ENCODE measurements around the gene HAUS7. TPM values are rescaled to one million over a fixed set of nuclear protein-coding genes. Genes with fewer than 3 reads are reported as not detected.

Gene HAUS7
- total and polyA plus RNA-seq, 3 experiments from 2014 or later, result 29.9 to 73.8 (median 70.2) TPM

GRCh38 chrX:153455571-153455970 is 14.8 kb downstream of the HAUS7 start:
- Mint-ChIP-seq H3K27ac (no peak overlapping the region), H3K36me3 (peaks cover 0 to 55% (median 9%) of the 10 kb centered on the region in 3 donors), H3K27me3 (peaks cover 0 to 3% of the 10 kb centered on the region in 2 donors), H3K4me3 (no peak overlapping the region), H3K4me1 (no peaks in the 10 kb centered on the region), H3K9me3 (no peaks in the 10 kb centered on the region)
- Histone ChIP-seq H3K27ac (ENCODE audit: low read depth, low read length) (no peak overlapping the region), H3K27me3 (ENCODE audit: insufficient read depth, low read length, poor library complexity, severe bottlenecking) (no peaks in the 10 kb centered on the region), H3K36me3 (ENCODE audit: insufficient read depth, low read length) (no peaks in the 10 kb centered on the region), H3K4me3 (ENCODE audit: low read length) (no peak overlapping the region), H3K9me3 (ENCODE audit: low read length) (no peaks in the 10 kb centered on the region), H3K4me1 (ENCODE audit: insufficient read depth, low read length) (no peaks in the 10 kb centered on the region)
- POLR2A ChIA-PET, result no interaction called here
- CTCF ChIA-PET, result no interaction called here
- DNase-seq, result no peak

- Histone ChIP-seq H3K4me3 (ENCODE audit: low read length) (no peak overlapping the region), H3K9me3 (ENCODE audit: low read length) (no peaks in the 10 kb centered on the region), H3K27me3 (ENCODE audit: insufficient read depth, low read length, poor library complexity, severe bottlenecking) (no peaks in the 10 kb centered on the region), H3K36me3 (ENCODE audit: insufficient read depth, low read length) (no peaks in the 10 kb centered on the region), H3K4me1 (ENCODE audit: insufficient read depth, low read length) (no peaks in the 10 kb centered on the region), H3K27ac (ENCODE audit: low read depth, low read length) (no peak overlapping the region)
- H3K4me3 Mint-ChIP-seq, result no peak overlapping the region
- no peaks in the 10 kb centered on the region for H3K9me3 Mint-ChIP-seq
- peaks cover 0 to 3% of the 10 kb centered on the region in 2 donors for H3K27me3 Mint-ChIP-seq
- no peak for DNase-seq
- no peaks in the 10 kb centered on the region for H3K4me1 Mint-ChIP-seq
- H3K36me3 Mint-ChIP-seq, result peaks cover 0 to 55% (median 7%) of the 10 kb centered on the region in 3 donors
- CTCF ChIA-PET, result no interaction called here
- POLR2A ChIA-PET, result no interaction called here
- H3K27ac Mint-ChIP-seq, result no peak overlapping the region
Observed at GRCh38 chrX:153454901-153455550, 15.3 kb downstream of the HAUS7 start.

GRCh38 chrX:153450949-153451277 is 19.5 kb downstream of the HAUS7 start:
- Mint-ChIP-seq H3K27ac (no peak overlapping the region), H3K9me3 (no peaks in the 10 kb centered on the region), H3K27me3 (peaks cover 0 to 2% of the 10 kb centered on the region in 2 donors), H3K4me1 (no peaks in the 10 kb centered on the region), H3K36me3 (peaks cover 0 to 41% (median 6%) of the 10 kb centered on the region in 3 donors), H3K4me3 (no peak overlapping the region)
- H3K4me3 ChIP-seq (ENCODE audit: low read length), result no peak overlapping the region
- no peak for DNase-seq
- H3K9me3 ChIP-seq (ENCODE audit: low read length), result no peaks in the 10 kb centered on the region
- H3K36me3 ChIP-seq (ENCODE audit: insufficient read depth, low read length), result no peaks in the 10 kb centered on the region
- H3K27ac ChIP-seq (ENCODE audit: low read depth, low read length), result no peak overlapping the region
- POLR2A ChIA-PET, result no interaction called here
- no peaks in the 10 kb centered on the region for H3K27me3 ChIP-seq (ENCODE audit: insufficient read depth, low read length, poor library complexity, severe bottlenecking)
- CTCF ChIA-PET, result no interaction called here
- no peaks in the 10 kb centered on the region for H3K4me1 ChIP-seq (ENCODE audit: insufficient read depth, low read length)

DNA sequence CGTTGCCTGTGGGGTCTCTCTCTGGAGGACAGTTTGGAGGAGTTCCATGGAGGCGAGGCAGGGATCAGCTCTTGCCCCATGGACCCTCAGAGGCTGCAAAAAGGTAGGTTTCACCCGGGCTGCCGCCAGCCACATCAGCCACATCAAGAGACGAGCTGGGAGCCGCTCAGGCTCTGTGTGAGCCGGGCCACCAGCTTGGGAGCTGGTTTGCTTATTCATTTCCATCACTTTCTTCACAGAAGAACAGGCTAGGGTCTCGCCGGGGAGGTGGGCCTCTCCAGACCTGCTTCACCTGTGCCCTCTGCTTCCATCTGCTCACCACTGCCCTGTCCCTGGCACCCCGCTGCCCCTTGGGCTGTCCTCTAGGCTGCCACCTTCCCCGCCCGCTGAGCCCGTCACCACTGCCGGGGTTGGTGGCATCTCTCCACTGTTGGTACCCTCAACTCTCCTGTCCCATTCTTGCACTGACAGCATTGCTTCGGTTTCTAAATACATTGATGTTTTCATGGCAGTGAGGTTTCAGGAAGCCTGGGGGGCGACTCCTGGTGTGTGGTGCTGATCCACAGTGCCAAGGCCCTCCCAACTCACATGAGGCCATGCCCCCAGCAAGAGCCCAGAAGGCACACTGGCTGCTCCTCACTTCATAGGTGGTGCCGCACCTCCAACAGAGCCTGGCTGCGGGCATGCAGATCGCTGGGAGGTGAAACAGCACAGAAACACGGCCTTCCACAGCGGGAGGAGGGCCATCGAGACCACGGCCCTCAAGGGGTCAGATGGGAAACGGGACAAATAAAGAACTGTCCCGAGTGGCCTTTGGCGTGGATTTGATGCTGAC is 20.0 kb downstream of the HAUS7 start:
- Histone ChIP-seq H3K9me3 (ENCODE audit: low read length) (no peaks in the 10 kb centered on the region), H3K27me3 (ENCODE audit: insufficient read depth, low read length, poor library complexity, severe bottlenecking) (no peaks in the 10 kb centered on the region), H3K36me3 (ENCODE audit: insufficient read depth, low read length) (no peaks in the 10 kb centered on the region), H3K4me1 (ENCODE audit: insufficient read depth, low read length) (no peaks in the 10 kb centered on the region), H3K27ac (ENCODE audit: low read depth, low read length) (no peak overlapping the region), H3K4me3 (ENCODE audit: low read length) (no peak overlapping the region)
- Mint-ChIP-seq H3K27ac (peak overlapping the region in 1 of 8 donors; percentile 54), H3K4me3 (no peak overlapping the region), H3K4me1 (no peaks in the 10 kb centered on the region), H3K9me3 (no peaks in the 10 kb centered on the region), H3K27me3 (peaks cover 0 to 2% of the 10 kb centered on the region in 2 donors), H3K36me3 (peaks cover 0 to 37% (median 6%) of the 10 kb centered on the region in 3 donors)
- no peak for DNase-seq
- CTCF ChIA-PET, result no interaction called here
- POLR2A ChIA-PET, result no interaction called here

- ChIA-PET CTCF (no interaction called here), POLR2A (no interaction called here)
- Histone ChIP-seq H3K9me3 (ENCODE audit: low read length) (no peaks in the 10 kb centered on the region), H3K27ac (ENCODE audit: low read depth, low read length) (no peak overlapping the region), H3K36me3 (ENCODE audit: insufficient read depth, low read length) (no peaks in the 10 kb centered on the region), H3K27me3 (ENCODE audit: insufficient read depth, low read length, poor library complexity, severe bottlenecking) (no peaks in the 10 kb centered on the region), H3K4me3 (ENCODE audit: low read length) (no peak overlapping the region), H3K4me1 (ENCODE audit: insufficient read depth, low read length) (no peaks in the 10 kb centered on the region)
- no peaks in the 10 kb centered on the region for H3K9me3 Mint-ChIP-seq
- H3K36me3 Mint-ChIP-seq, result peaks cover 0 to 33% (median 6%) of the 10 kb centered on the region in 3 donors
- DNase-seq, result no peak
- peaks cover 0 to 2% of the 10 kb centered on the region in 2 donors for H3K27me3 Mint-ChIP-seq
- no peaks in the 10 kb centered on the region for H3K4me1 Mint-ChIP-seq
- H3K27ac Mint-ChIP-seq, result no peak overlapping the region
- H3K4me3 Mint-ChIP-seq, result no peak overlapping the region
Observed at GRCh38 chrX:153449368-153450113, 20.8 kb downstream of the HAUS7 start.

- H3K27ac ChIP-seq (ENCODE audit: low read depth, low read length), result no peak overlapping the region
- no peak for DNase-seq
- no peak overlapping the region for H3K4me3 Mint-ChIP-seq
- ChIA-PET CTCF (no interaction called here), POLR2A (no interaction called here)
- H3K27me3 Mint-ChIP-seq, result peaks cover 0 to 2% of the 10 kb centered on the region in 2 donors
- no peak overlapping the region for H3K27ac Mint-ChIP-seq
- H3K4me1 ChIP-seq (ENCODE audit: insufficient read depth, low read length), result no peaks in the 10 kb centered on the region
- H3K36me3 ChIP-seq (ENCODE audit: insufficient read depth, low read length), result no peaks in the 10 kb centered on the region
- no peaks in the 10 kb centered on the region for H3K4me1 Mint-ChIP-seq
- H3K9me3 Mint-ChIP-seq, result no peaks in the 10 kb centered on the region
- H3K27me3 ChIP-seq (ENCODE audit: insufficient read depth, low read length, poor library complexity, severe bottlenecking), result no peaks in the 10 kb centered on the region
- no peaks in the 10 kb centered on the region for H3K9me3 ChIP-seq (ENCODE audit: low read length)
- no peak overlapping the region for H3K4me3 ChIP-seq (ENCODE audit: low read length)
- H3K36me3 Mint-ChIP-seq, result peaks cover 0 to 31% (median 6%) of the 10 kb centered on the region in 3 donors
Observed at GRCh38 chrX:153448556-153449367, 21.6 kb downstream of the HAUS7 start.

DNA sequence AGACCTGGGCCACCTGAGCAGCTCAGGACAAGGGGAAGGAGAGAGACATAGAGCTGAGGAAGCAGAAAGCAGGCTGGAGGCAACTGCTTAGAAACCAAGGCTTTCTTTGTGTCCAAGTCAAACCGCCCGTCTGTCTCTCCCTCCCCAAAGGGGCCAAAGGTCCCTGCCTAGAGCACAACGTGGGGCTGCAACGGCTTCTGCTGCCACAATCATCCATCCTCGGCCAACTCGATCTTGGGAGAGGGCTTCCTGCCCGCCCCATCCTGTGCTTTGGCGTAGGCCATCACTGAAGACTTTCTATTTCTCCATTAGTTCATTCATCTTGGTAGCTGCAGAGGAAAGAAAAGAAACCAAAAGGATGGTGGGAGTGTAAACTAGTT is 22.8 kb downstream of the HAUS7 start:
- no peak overlapping the region for H3K27ac Mint-ChIP-seq
- ChIA-PET POLR2A (no interaction called here), CTCF (no interaction called here)

More for the DNA sequence above, 22.8 kb downstream of the HAUS7 start:
- no peaks in the 10 kb centered on the region for H3K36me3 ChIP-seq (ENCODE audit: insufficient read depth, low read length)
- peaks cover 0 to 24% (median 6%) of the 10 kb centered on the region in 3 donors for H3K36me3 Mint-ChIP-seq
- no peaks in the 10 kb centered on the region for H3K27me3 ChIP-seq (ENCODE audit: insufficient read depth, low read length, poor library complexity, severe bottlenecking)
- no peak overlapping the region for H3K27ac ChIP-seq (ENCODE audit: low read depth, low read length)
- H3K4me3 ChIP-seq (ENCODE audit: low read length), result no peak overlapping the region
- H3K9me3 ChIP-seq (ENCODE audit: low read length), result no peaks in the 10 kb centered on the region
- H3K27me3 Mint-ChIP-seq, result peaks cover 0 to 2% of the 10 kb centered on the region in 2 donors
- H3K9me3 Mint-ChIP-seq, result peaks cover 0 to 2% (median 0%) of the 10 kb centered on the region in 5 donors
- H3K4me3 Mint-ChIP-seq, result no peak overlapping the region
- DNase-seq, result no peak
- no peaks in the 10 kb centered on the region for H3K4me1 ChIP-seq (ENCODE audit: insufficient read depth, low read length)
- H3K4me1 Mint-ChIP-seq, result no peaks in the 10 kb centered on the region
